ENCODE measurements around the gene VPS29. TPM values are rescaled to one million over a fixed set of nuclear protein-coding genes. Genes with fewer than 3 reads are reported as not detected.

Gene VPS29
- total and polyA plus RNA-seq, 2 experiments from 2014 or later, result 39.1 to 115 TPM

DNA sequence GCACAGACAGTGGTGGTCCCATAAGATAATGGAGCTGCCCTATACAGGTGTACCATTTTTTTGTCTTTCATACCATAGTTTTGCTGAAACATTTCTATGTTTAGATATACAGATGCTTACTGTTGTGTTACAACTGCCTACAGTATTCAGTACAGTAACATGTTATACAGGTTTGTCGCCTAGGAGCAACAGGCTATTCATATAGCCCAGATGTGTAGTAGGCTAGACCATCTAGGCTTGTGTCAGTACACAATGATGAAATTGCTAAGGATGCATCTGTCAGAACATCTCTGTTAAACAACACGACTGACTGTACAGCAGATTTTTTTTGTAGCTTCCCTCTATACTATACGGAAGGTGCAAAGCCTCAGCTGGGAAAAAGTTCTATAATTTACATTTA is 30.7 kb upstream of the VPS29 start (continued):
- TF ChIP-seq, protein P1, sequence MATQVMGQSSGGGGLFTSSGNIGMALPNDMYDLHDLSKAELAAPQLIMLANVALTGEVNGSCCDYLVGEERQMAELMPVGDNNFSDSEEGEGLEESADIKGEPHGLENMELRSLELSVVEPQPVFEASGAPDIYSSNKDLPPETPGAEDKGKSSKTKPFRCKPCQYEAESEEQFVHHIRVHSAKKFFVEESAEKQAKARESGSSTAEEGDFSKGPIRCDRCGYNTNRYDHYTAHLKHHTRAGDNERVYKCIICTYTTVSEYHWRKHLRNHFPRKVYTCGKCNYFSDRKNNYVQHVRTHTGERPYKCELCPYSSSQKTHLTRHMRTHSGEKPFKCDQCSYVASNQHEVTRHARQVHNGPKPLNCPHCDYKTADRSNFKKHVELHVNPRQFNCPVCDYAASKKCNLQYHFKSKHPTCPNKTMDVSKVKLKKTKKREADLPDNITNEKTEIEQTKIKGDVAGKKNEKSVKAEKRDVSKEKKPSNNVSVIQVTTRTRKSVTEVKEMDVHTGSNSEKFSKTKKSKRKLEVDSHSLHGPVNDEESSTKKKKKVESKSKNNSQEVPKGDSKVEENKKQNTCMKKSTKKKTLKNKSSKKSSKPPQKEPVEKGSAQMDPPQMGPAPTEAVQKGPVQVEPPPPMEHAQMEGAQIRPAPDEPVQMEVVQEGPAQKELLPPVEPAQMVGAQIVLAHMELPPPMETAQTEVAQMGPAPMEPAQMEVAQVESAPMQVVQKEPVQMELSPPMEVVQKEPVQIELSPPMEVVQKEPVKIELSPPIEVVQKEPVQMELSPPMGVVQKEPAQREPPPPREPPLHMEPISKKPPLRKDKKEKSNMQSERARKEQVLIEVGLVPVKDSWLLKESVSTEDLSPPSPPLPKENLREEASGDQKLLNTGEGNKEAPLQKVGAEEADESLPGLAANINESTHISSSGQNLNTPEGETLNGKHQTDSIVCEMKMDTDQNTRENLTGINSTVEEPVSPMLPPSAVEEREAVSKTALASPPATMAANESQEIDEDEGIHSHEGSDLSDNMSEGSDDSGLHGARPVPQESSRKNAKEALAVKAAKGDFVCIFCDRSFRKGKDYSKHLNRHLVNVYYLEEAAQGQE (IDR thresholded peaks at IDR 0.05; ENCODE audit: unreplicated experiment), result no peak
- TF ChIP-seq POLR2AphosphoS5 (IDR thresholded peaks at IDR 0.05; ENCODE audit: low read depth) (no peak), STAT1 (IDR thresholded peaks at IDR 0.05; ENCODE audit: unreplicated experiment) (no peak), EZH2 (IDR thresholded peaks at IDR 0.05; ENCODE audit: low read depth, unreplicated experiment) (no peak)
- TF ChIP-seq, protein P2, sequence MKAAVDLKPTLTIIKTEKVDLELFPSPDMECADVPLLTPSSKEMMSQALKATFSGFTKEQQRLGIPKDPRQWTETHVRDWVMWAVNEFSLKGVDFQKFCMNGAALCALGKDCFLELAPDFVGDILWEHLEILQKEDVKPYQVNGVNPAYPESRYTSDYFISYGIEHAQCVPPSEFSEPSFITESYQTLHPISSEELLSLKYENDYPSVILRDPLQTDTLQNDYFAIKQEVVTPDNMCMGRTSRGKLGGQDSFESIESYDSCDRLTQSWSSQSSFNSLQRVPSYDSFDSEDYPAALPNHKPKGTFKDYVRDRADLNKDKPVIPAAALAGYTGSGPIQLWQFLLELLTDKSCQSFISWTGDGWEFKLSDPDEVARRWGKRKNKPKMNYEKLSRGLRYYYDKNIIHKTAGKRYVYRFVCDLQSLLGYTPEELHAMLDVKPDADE (IDR thresholded peaks at IDR 0.05), result no peak

DNA sequence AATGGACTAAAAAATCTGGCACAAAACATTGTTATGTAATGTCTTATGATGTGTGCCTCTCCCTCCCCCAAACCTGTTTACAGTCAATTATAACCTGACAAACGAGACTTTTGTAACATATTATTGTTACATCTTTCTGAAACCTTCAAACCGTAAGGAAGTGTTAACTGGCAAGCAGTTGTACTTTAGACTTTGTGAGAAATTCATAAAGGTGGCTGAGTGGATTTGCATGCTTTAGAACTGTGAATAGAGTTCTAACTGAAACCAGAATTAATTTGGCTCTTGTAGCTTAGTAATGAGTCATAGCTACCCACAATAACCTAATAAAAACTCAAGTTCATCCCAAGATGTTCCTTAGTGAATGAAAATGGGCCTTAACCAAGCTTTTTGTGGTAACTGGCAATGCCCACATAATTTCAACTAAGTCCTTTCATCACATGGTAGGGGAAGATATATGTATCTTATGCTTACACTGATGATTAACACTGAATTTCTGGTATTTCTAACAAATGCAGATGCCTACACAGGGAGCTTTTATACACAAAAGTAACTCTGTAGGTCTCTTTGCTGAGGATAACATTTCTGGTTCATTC is 29.9 kb upstream of the VPS29 start:
- H3K27me3 ChIP-seq (ENCODE audit: insufficient read depth), result no peaks in the 10 kb centered on the region
- H3K4me1 Mint-ChIP-seq, result peaks cover 11% of the 10 kb centered on the region; the same call in 2 of the 3 replicates
- H3K36me3 Mint-ChIP-seq (ENCODE audit: low read depth), result peaks cover 6% of the 10 kb centered on the region
- no peak overlapping the region for H3K4me3 Mint-ChIP-seq
- no peak overlapping the region for H3K27ac Mint-ChIP-seq
- 0 out of 2 replicates have a peak, but pooled peaks cover 4% of the 10 kb centered on the region for H3K9me2 ChIP-seq (ENCODE audit: insufficient read depth)
- H3K27ac ChIP-seq (ENCODE audit: low read depth), result no peak overlapping the region
- H3K4me2 ChIP-seq, result no peak overlapping the region
- no peak overlapping the region for H3K4me3 ChIP-seq
- H4K20me1 ChIP-seq (replicated peaks; ENCODE audit: insufficient read depth), result peaks cover 4% of the 10 kb centered on the region; the same call in 1 of the 2 replicates
- H3K36me3 ChIP-seq (ENCODE audit: insufficient read depth), result peaks cover 8% of the 10 kb centered on the region; the same call in 1 of the 2 replicates
- peaks cover 4% of the 10 kb centered on the region for H3K27me3 Mint-ChIP-seq (ENCODE audit: insufficient read depth, low read depth, poor library complexity)
- ATAC-seq, result no peak
- H3K79me2 ChIP-seq (replicated peaks; ENCODE audit: insufficient read depth), result no peaks in the 10 kb centered on the region
- no peaks in the 10 kb centered on the region; the same call in 1 of the 2 replicates for H3K4me1 ChIP-seq (ENCODE audit: insufficient read depth)
- no peak for DNase-seq (ENCODE audit: low spot score)
- no peak overlapping the region for H2AFZ ChIP-seq
- no peaks in the 10 kb centered on the region for H3F3A ChIP-seq (replicated peaks; ENCODE audit: low read depth)
- no peaks in the 10 kb centered on the region for H3K9me3 Mint-ChIP-seq
- TF ChIP-seq EZH2phosphoT487 (IDR thresholded peaks at IDR 0.05; ENCODE audit: unreplicated experiment) (no peak), CREB1 (CRISPR knock-in tag; IDR thresholded peaks at IDR 0.05; ENCODE audit: low read depth) (no peak), STAT1 (IDR thresholded peaks at IDR 0.05; ENCODE audit: unreplicated experiment) (no peak), POLR2AphosphoS5 (IDR thresholded peaks at IDR 0.05; ENCODE audit: low read depth) (no peak), EZH2 (IDR thresholded peaks at IDR 0.05; ENCODE audit: low read depth, unreplicated experiment) (no peak), ZNF114 (CRISPR knock-in tag; IDR thresholded peaks at IDR 0.05) (no peak)
- TF ChIP-seq, protein P3, sequence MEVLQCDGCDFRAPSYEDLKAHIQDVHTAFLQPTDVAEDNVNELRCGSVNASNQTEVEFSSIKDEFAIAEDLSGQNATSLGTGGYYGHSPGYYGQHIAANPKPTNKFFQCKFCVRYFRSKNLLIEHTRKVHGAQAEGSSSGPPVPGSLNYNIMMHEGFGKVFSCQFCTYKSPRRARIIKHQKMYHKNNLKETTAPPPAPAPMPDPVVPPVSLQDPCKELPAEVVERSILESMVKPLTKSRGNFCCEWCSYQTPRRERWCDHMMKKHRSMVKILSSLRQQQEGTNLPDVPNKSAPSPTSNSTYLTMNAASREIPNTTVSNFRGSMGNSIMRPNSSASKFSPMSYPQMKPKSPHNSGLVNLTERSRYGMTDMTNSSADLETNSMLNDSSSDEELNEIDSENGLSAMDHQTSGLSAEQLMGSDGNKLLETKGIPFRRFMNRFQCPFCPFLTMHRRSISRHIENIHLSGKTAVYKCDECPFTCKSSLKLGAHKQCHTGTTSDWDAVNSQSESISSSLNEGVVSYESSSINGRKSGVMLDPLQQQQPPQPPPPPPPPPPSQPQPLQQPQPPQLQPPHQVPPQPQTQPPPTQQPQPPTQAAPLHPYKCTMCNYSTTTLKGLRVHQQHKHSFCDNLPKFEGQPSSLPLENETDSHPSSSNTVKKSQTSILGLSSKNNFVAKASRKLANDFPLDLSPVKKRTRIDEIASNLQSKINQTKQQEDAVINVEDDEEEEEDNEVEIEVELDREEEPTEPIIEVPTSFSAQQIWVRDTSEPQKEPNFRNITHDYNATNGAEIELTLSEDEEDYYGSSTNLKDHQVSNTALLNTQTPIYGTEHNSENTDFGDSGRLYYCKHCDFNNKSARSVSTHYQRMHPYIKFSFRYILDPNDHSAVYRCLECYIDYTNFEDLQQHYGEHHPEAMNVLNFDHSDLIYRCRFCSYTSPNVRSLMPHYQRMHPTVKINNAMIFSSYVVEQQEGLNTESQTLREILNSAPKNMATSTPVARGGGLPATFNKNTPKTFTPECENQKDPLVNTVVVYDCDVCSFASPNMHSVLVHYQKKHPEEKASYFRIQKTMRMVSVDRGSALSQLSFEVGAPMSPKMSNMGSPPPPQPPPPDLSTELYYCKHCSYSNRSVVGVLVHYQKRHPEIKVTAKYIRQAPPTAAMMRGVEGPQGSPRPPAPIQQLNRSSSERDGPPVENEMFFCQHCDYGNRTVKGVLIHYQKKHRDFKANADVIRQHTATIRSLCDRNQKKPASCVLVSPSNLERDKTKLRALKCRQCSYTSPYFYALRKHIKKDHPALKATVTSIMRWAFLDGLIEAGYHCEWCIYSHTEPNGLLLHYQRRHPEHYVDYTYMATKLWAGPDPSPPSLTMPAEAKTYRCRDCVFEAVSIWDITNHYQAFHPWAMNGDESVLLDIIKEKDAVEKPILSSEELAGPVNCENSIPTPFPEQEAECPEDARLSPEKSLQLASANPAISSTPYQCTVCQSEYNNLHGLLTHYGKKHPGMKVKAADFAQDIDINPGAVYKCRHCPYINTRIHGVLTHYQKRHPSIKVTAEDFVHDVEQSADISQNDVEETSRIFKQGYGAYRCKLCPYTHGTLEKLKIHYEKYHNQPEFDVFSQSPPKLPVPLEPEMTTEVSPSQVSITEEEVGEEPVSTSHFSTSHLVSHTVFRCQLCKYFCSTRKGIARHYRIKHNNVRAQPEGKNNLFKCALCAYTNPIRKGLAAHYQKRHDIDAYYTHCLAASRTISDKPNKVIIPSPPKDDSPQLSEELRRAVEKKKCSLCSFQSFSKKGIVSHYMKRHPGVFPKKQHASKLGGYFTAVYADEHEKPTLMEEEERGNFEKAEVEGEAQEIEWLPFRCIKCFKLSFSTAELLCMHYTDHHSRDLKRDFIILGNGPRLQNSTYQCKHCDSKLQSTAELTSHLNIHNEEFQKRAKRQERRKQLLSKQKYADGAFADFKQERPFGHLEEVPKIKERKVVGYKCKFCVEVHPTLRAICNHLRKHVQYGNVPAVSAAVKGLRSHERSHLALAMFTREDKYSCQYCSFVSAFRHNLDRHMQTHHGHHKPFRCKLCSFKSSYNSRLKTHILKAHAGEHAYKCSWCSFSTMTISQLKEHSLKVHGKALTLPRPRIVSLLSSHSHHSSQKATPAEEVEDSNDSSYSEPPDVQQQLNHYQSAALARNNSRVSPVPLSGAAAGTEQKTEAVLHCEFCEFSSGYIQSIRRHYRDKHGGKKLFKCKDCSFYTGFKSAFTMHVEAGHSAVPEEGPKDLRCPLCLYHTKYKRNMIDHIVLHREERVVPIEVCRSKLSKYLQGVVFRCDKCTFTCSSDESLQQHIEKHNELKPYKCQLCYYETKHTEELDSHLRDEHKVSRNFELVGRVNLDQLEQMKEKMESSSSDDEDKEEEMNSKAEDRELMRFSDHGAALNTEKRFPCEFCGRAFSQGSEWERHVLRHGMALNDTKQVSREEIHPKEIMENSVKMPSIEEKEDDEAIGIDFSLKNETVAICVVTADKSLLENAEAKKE (CRISPR knock-in tag; IDR thresholded peaks at IDR 0.05), result no peak
- TF ChIP-seq, protein P1 (IDR thresholded peaks at IDR 0.05; ENCODE audit: unreplicated experiment), result no peak
